ENCODE results near the gene NDN. TPM values are rescaled to one million over a fixed set of nuclear protein-coding genes. Genes with fewer than 3 reads are reported as not detected.

NDN gene
- polyA plus RNA-seq, 2 of the 4 experiments (the other 2 are of a cell fraction): 0.08 to 0.67 TPM

DNA sequence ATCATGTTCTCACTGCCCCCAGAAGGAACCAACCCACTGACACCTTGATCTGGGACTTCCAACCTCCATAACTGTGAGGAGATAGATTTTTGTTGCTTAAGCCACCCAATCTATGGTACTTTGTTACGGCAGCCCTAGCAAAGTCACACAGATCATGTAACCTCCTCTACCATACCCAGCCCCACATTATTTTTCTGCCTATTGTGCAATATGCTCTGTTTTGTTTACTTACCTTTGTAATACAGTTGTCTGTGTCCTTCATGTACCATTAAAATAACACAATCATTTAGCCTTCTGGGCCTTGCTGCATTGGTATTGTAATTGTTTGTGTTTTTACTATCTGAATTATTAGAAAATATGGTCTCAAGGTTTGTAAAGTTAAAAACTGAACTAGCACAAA lies 16.1 kb downstream of the NDN start:
- CTCF ChIA-PET: no interaction called here
- DNase-seq (ENCODE audit: low read depth in 1 of 2, low spot score in 1 of 2): no peak
- 0% methylated on average over 1 of the region's 1 CpG for whole genome bisulfite sequencing (ENCODE audit: missing lambda C conversion rate)
- TF ChIP-seq RFX5 (IDR thresholded peaks at IDR 0.05): no peak
- no peak for TF ChIP-seq KDM1A (IDR thresholded peaks at IDR 0.05; ENCODE audit: low read depth)
- no peak for TF ChIP-seq ZSCAN20 (CRISPR knock-in tag; IDR thresholded peaks at IDR 0.05)
- no peak for TF ChIP-seq MAZ (IDR thresholded peaks at IDR 0.05; ENCODE audit: borderline replicate concordance, low read depth, low read length)
- TF ChIP-seq GATA3 (IDR thresholded peaks at IDR 0.05; ENCODE audit: borderline replicate concordance): no peak
- TF ChIP-seq RNF2 (IDR thresholded peaks at IDR 0.05; ENCODE audit: borderline replicate concordance, low read depth): no peak
- no peak for TF ChIP-seq ZC3H11A (IDR thresholded peaks at IDR 0.05)
- no peak for TF ChIP-seq FOSL2 (IDR thresholded peaks at IDR 0.05)
- no peak for TF ChIP-seq FOSL2 (CRISPR knock-in tag; IDR thresholded peaks at IDR 0.05)
- TF ChIP-seq, protein P1, sequence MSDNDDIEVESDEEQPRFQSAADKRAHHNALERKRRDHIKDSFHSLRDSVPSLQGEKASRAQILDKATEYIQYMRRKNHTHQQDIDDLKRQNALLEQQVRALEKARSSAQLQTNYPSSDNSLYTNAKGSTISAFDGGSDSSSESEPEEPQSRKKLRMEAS (IDR thresholded peaks at IDR 0.05): no peak
- no peak for TF ChIP-seq CHD2 (IDR thresholded peaks at IDR 0.05; ENCODE audit: low read length, partially characterized antibody)
- no peak for TF ChIP-seq TP53 (CRISPR knock-in tag; IDR thresholded peaks at IDR 0.05)
- TF ChIP-seq HOXB5 (CRISPR knock-in tag; IDR thresholded peaks at IDR 0.05): no peak
- Histone ChIP-seq H3K4me2 (no peak overlapping the region), H3K4me1 (no peaks in the 10 kb centered on the region), H3K9me3 (no peaks in the 10 kb centered on the region), H3K4me3 (no peak overlapping the region), H3K27ac (no peak overlapping the region)
- no peak for ATAC-seq
- FAIRE-seq: no peak
- POLR2A ChIA-PET: no interaction called here

DNA sequence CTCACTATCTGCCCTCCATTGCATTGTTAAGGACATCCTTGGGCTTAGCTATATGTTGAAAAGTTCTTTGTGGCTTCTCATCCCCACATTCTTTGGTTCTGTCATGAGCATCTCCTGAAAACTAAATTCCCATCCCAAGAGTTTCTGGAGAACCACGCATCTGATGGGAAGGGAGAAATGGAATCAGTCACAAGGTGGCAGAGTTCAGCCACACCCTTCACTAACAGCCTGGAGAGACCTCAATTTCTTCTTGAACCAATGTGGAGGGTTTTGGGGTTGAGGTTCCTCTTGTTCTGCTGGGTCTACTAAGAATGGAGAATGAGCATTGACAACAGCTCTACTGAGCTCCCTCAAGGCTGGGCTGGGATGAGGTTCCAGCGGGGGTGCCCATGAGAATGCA lies 23.9 kb downstream of the NDN start:
- no peak overlapping the region for H3K4me3 ChIP-seq
- TF ChIP-seq, protein P1 (IDR thresholded peaks at IDR 0.05): no peak
- TF ChIP-seq ATOH8 (CRISPR knock-in tag; IDR thresholded peaks at IDR 0.05; ENCODE audit: low read depth): no peak
- no peak for TF ChIP-seq NR3C1 (IDR thresholded peaks at IDR 0.05)
- TF ChIP-seq RARB (CRISPR knock-in tag; IDR thresholded peaks at IDR 0.05): no peak
- TF ChIP-seq FOXS1 (CRISPR knock-in tag; IDR thresholded peaks at IDR 0.05): no peak
- TF ChIP-seq RAD21 (conservative IDR thresholded peaks at IDR 0.05 in 1 of 2, IDR thresholded peaks at IDR 0.05 in 1 of 2): no peak
- TF ChIP-seq CTCF (IDR thresholded peaks at IDR 0.05): no peak
- TF ChIP-seq HES2 (IDR thresholded peaks at IDR 0.05): no peak
- TF ChIP-seq, protein P2, sequence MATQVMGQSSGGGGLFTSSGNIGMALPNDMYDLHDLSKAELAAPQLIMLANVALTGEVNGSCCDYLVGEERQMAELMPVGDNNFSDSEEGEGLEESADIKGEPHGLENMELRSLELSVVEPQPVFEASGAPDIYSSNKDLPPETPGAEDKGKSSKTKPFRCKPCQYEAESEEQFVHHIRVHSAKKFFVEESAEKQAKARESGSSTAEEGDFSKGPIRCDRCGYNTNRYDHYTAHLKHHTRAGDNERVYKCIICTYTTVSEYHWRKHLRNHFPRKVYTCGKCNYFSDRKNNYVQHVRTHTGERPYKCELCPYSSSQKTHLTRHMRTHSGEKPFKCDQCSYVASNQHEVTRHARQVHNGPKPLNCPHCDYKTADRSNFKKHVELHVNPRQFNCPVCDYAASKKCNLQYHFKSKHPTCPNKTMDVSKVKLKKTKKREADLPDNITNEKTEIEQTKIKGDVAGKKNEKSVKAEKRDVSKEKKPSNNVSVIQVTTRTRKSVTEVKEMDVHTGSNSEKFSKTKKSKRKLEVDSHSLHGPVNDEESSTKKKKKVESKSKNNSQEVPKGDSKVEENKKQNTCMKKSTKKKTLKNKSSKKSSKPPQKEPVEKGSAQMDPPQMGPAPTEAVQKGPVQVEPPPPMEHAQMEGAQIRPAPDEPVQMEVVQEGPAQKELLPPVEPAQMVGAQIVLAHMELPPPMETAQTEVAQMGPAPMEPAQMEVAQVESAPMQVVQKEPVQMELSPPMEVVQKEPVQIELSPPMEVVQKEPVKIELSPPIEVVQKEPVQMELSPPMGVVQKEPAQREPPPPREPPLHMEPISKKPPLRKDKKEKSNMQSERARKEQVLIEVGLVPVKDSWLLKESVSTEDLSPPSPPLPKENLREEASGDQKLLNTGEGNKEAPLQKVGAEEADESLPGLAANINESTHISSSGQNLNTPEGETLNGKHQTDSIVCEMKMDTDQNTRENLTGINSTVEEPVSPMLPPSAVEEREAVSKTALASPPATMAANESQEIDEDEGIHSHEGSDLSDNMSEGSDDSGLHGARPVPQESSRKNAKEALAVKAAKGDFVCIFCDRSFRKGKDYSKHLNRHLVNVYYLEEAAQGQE (IDR thresholded peaks at IDR 0.05): no peak
- TF ChIP-seq, protein P3, sequence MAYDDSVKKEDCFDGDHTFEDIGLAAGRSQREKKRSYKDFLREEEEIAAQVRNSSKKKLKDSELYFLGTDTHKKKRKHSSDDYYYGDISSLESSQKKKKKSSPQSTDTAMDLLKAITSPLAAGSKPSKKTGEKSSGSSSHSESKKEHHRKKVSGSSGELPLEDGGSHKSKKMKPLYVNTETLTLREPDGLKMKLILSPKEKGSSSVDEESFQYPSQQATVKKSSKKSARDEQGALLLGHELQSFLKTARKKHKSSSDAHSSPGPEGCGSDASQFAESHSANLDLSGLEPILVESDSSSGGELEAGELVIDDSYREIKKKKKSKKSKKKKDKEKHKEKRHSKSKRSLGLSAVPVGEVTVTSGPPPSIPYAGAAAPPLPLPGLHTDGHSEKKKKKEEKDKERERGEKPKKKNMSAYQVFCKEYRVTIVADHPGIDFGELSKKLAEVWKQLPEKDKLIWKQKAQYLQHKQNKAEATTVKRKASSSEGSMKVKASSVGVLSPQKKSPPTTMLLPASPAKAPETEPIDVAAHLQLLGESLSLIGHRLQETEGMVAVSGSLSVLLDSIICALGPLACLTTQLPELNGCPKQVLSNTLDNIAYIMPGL (CRISPR knock-in tag; IDR thresholded peaks at IDR 0.05; ENCODE audit: borderline replicate concordance): no peak
- TF ChIP-seq TP53 (CRISPR knock-in tag; IDR thresholded peaks at IDR 0.05): no peak
- no peak for TF ChIP-seq PHF8 (IDR thresholded peaks at IDR 0.05; ENCODE audit: borderline replicate concordance, low read depth)
- no peak overlapping the region for H3K4me2 ChIP-seq
- FAIRE-seq (no peak), DNase-seq (ENCODE audit: low read depth in 1 of 2, low spot score in 1 of 2) (no peak), ATAC-seq (no peak)
- no peaks in the 10 kb centered on the region for H3K9me3 ChIP-seq
- H3K4me1 ChIP-seq: no peaks in the 10 kb centered on the region
- 0% methylated on average over 2 of the region's 2 CpGs for WGBS (ENCODE audit: missing lambda C conversion rate)
- ChIA-PET CTCF (interaction anchor here (1.5 kb wide), 1 partner anchor 21 kb away, joined by 3 read pairs; no protein-coding TSS in a partner anchor), POLR2A (no interaction called here)
- H3K27ac ChIP-seq: no peak overlapping the region
